GM18499 (cell line): ENCODE measurements around the gene LIN28A.
A peak's percentile ranks its signal among the peaks of the same experiment; 100 is the strongest.
"Not testable (repeated sequence)": the region's sequence is repeated elsewhere in the genome, so short reads cannot be mapped to it uniquely, and the experiment has no call there.

Experiments used
- ATAC-seq: cut with Tn5 transposase; IDR thresholded peaks from one replicate; pipeline ENCODE4 v1.9.1; 2021; ENCODE audit warnings: moderate number of reproducible peaks; ENCODE audit not compliant: insufficient read depth, unreplicated experiment

Gene LIN28A

DNA sequence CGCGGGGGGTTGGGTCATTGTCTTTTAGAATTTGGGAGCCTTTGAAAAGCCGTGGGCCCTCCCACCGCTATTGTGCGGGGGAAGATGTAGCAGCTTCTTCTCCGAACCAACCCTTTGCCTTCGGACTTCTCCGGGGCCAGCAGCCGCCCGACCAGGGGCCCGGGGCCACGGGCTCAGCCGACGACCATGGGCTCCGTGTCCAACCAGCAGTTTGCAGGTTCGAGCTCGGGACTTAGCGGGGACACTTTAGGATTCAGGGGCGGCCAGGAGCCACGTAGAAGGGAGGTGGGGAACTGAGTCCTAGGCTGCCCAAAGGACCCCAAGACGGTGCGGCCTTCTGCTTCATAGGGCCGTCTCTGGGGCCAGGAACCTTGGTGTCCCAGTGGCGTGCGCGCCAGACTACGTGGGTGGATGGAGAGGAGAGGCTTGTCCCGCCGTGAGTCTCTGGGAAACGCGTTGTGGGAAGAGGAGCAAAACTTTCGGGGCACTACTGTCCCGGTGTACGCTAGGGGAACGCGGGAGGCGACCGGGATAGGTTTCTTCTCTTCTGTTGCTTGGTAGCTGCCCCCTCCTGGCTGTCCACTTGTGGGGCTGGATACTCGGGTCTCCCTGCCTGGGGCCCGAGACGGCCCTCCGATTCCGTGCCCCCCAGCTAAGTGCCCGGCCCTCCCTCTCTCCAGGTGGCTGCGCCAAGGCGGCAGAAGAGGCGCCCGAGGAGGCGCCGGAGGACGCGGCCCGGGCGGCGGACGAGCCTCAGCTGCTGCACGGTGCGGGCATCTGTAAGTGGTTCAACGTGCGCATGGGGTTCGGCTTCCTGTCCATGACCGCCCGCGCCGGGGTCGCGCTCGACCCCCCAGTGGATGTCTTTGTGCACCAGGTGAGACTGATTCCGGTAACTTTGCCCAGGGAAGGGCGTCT is at the start of gene LIN28A:
Gene LIN28A (plus strand): TSS at position 112 of the 918 bp plus-strand sequence. CDS start 75 bp downstream, at position 187.
- no peak for ATAC-seq

- ATAC-seq = no peak
Measured at GRCh38 chr1:26361605-26362122, 49.0 kb upstream of the LIN28A start.

DNA sequence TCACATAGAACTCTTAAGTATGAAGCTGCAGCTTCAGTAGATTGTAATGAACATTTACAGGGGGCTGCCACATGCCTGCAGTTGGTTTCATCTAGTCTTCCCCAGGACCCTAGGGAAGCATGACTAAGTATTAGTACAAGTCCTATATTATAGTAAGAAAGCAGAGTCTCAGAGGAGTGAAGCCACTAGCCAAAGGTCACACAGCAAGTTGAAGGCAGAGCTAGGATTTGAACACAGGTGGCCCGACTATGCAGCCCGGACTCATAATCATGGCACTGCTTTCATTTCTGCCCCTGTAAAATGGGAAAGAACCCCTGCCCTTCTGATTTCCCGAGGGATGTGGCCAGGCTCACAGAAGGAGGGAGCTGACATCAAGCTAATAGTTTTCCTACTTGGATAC is 48.3 kb upstream of the LIN28A start:
- ATAC-seq = no peak

DNA sequence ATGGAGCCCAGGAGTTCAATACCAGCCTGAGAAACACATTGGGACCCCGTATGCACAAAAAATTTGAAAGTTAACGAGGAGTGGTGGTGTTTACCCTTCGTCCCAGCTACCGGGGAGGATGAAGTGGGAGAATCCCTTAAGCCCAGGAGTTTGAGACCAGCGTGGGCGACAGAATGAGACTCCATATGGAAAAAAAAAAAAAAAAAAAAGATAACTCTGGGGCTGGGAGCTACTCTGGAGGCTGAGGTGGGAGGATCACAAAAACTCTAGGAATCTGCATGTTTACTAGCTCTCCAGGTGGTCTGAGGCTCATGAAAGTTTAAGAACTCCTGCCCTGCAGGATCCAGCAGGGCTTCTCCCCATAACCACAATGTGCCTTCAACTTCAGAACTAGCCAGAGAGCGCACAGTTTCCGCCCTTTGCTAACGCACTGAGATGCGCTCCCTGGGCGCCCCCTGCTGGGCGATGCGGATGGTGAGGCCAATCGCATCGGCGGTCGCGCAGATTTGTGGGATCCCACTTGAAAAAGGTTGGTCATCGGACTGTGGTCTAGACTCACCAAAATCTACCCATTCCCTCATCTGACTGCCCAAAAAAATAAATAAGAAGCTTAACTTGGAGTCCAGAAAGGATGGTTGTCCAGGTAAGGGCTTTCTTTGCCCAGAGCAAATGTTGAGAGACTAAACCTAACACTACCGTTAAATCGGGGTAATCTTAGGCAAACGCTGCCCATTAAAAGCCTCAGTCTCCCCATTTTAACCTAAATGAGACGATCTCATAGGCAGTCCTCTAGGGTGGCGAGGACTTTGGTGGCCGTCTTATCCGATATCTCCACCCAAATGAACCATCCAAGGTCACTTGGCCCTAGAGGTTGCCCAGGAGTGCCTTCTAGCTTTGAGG is 46.8 kb upstream of the LIN28A start:
- no peak for ATAC-seq

DNA sequence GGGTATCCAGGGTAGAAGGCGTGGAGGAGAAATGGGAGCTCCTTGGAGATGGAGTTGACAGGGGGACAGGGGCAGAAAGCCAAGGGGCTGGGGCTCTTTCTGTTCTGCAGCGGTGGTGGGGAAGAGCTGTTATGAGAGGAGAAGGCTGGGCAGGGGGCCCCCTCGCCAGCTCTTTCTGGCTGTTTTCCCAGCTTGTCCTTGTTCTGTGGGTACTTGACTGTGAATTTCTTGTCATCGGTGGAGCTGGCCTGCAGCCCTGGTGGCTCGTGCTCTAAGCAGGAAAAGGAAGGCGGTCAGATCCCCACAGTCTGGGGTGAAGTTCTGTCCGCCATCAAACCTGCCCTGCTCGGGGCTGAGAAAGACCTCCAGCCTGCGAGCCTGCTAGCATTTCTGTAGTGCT is 45.7 kb upstream of the LIN28A start:
- ATAC-seq = no peak

GRCh38 chr1:26367441-26367840 is 43.2 kb upstream of the LIN28A start:
- no peak for ATAC-seq

DNA sequence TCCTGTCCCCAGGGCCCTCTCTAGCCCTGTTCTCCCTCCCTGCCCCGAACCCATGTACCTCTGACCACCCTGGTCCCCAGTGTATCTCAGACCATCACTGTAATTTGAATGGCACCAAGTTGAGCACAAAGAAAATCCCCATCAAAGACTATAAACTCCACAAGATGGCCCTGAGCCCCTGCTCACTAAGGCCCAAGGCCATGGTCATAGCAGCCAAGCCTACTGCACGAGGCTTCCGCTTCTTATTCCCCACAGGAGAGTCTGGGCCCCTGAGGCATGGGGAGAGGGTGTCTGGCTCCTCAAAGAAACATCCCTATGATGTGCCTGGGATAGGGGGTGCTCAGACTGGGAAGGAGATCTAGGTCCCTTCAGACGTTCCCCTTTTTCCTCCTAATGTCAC is 42.6 kb upstream of the LIN28A start:
- ATAC-seq = no peak

DNA sequence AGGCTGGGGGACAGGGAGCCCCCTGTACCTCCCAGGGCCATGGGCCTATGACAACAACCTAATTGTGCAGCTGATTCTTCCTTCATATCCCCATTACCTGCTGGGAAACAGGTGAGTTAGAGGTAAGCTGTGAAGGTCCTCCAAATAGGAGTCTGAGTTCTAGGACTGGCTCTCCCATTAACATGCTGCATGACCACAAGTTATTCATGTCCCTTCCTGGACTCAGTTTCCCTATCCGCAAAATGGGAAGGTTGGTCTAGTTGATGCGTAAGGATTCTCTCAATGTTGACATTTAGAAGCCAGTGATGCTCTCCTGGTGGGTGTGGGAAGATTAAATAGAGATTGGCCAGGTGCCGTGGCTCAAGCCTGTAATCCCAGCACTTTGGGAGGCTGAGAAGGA is 42.1 kb upstream of the LIN28A start:
- no peak for ATAC-seq

GRCh38 chr1:26370591-26371382 is 39.8 kb upstream of the LIN28A start:
- no peak for ATAC-seq

GRCh38 chr1:26372039-26372438 is 38.6 kb upstream of the LIN28A start:
- no peak for ATAC-seq

GRCh38 chr1:26372611-26373010 is 38.0 kb upstream of the LIN28A start, which contains the start of gene ZNF683:
Gene ZNF683 (minus strand): TSS chr1:26372750. CDS start chr1:26368571, 4,179 bp downstream.
- ATAC-seq = not testable (repeated sequence)

- no peak for ATAC-seq
Measured at GRCh38 chr1:26373281-26373680, 37.3 kb upstream of the LIN28A start.

DNA sequence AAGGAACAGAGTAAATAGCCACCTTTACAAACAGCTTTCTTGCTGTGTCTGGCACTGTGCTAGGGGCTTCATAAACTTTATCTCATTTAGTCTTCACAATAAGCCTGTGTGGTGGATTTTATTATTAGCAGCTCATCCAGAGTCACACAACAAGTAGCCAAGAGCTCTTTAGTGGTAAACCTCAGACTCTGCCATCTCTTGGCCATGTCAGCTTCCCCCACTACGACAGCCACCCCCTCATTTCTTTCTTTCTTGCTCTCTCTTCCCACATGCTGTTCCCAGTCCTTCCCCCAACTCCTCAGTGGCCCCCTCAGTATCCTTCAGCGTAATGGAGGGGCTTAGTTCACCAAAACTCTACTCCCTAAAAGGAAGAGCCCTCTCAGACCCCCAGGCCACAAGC is 36.8 kb upstream of the LIN28A start:
- no peak for ATAC-seq

- ATAC-seq = not testable (repeated sequence)
Measured at GRCh38 chr1:26374361-26374760, 36.3 kb upstream of the LIN28A start.

DNA sequence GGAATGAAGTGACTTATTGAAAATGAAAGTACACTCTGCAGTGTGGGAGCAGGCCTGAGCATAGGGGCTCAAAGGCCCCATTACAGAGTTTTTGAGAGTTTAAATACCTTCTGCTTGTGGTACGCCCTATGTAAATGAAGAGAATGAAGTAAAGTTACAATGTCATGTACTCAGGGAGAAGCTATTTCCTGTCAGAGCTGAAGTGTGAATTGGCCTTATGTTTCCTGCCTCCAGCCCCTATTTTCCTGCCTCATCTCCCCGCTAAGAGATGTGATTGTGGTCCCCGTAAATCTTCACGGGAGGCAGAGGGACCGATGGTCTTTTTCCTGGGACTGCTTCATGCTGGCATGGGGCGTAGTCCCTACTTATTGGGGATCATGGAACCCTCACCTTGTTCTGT is 35.5 kb upstream of the LIN28A start:
- no peak for ATAC-seq

- ATAC-seq = no peak
Measured at GRCh38 chr1:26376050-26376449, 34.6 kb upstream of the LIN28A start.

GRCh38 chr1:26378088-26378878 is 32.3 kb upstream of the LIN28A start:
- peak; percentile 75 for ATAC-seq

DNA sequence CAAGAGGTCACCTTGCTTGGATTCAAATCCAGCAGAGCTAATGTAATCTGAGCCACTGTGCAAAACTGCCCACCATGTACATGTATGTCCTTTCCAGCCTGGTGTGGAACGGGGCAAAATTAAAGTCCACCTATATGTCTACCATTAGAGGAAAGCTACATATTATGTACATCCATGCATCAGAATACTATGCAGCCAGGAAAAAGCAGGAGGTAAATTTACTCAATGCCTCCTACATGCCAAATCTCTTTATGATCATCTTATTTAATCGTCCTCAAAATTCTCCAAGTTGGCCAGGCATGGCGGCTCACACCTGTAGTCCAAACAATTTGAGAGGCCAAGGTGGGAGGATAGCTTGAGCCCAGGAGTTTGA is 31.8 kb upstream of the LIN28A start:
- no peak for ATAC-seq

DNA sequence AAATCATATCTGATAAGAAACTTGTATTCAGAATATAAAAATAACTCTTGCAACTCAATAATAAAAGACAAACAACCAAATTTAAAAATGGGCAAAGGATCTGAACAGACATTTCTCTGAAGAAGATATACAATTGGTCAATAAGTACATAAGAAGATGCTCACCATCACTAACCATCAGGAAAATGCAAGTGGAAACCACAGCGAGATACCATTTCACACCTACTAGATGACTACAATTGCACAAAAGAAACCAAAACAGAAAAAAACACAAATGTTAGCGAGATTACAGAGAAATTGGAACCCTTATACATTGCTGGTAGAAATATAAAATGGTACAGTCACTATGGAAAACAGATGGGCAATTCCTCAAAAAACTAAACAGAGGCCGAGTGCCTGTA is 26.5 kb upstream of the LIN28A start:
- ATAC-seq = no peak
